Activated CD4-positive, alpha-beta T cell treated with anti-CD3 and anti-CD28 coated beads for 24 hours (primary cell): Measurements from ENCODE around the gene FBXW9.
"Not testable (repeated sequence)": the region's sequence is repeated elsewhere in the genome, so short reads cannot be mapped to it uniquely, and the experiment has no call there.

Source experiments
- DNase-seq, 2 donors: peaks; one replicate each; pipeline ENCODE4 v3.0.0-alpha.2; 2020; ENCODE audit warnings: low read depth in 2 of 2

Gene FBXW9

GRCh38 chr19:12696366-12697335, at the start of gene FBXW9:
FBXW9 (minus strand) TSS chr19:12696631; CDS start chr19:12696581, 50 bp downstream.
- DNase-seq, result peak; percentile 95 to 99

- DNase-seq, result no peak
Observed at GRCh38 chr19:12745166-12745897, 48.9 kb upstream of the FBXW9 start.

DNA sequence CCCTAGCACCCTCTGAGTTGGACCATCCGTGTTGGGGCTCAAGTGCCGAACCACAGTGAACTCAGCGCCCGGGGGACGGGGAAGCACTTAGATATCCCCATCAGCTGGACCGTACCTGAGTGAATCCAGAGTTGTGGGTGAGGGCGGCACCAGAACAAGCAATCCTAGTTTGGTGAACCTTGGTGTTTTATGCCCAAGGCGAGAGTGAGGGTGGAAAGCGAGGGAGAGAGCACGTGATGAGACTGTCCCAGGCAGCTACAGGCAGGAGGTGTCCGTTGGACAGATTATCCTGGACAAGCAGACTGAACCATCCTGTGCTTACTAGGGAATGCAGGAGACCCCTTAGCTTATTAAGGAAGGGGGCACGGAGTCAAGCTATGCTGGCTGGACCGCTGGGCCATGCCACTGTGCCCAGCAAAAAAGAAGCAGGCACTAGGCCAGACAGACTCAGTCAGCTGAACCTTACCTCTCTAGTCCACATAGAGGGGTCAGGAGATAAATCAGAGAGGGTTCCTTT, 41.5 kb upstream of the FBXW9 start:
- no peak for DNase-seq

DNA sequence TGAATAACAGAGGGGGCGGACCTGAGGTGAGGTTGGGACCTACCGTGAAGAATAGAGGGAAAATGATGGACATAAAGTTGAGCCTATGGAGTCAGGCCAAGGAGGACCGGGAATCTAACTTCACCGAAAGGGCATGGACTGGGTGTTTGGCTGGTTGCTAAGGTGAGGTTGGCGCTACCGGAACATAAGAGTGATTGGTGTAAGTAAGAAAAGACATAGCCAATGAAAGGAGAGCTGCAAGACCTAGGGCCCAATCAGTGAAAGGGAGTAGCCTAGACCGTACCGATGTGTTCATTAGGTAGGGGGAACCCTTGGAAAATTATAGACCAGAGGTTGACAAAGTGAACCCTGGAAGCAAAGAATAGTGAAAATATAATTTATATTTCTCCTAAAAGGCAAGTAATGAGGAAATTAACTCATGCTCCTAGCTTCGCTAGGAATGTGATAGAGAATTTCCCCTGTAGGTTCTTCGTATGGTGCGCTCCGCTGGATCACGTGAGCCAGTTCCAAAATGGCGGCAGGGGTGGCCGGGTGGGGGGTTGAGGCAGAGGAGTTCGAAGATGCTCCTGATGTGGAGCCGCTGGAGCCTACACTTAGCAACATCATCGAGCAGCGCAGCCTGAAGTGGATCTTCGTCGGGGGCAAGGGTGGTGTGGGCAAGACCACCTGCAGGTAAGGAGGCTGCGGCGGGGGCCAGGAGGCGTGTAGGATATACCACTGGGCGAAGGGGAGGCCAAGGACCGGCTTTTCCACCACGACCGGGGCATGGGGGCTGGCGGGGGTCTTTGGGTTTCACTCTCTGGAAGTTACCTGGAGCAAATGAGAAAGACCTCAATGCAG, 40.8 kb upstream of the FBXW9 start, which contains the start of gene GET3:
TSS of gene GET3 (plus strand) at position 503 of the 840 bp plus-strand sequence. CDS start at position 512, 9 bp downstream.
- DNase-seq, result peak; percentile 59 to 60

DNA sequence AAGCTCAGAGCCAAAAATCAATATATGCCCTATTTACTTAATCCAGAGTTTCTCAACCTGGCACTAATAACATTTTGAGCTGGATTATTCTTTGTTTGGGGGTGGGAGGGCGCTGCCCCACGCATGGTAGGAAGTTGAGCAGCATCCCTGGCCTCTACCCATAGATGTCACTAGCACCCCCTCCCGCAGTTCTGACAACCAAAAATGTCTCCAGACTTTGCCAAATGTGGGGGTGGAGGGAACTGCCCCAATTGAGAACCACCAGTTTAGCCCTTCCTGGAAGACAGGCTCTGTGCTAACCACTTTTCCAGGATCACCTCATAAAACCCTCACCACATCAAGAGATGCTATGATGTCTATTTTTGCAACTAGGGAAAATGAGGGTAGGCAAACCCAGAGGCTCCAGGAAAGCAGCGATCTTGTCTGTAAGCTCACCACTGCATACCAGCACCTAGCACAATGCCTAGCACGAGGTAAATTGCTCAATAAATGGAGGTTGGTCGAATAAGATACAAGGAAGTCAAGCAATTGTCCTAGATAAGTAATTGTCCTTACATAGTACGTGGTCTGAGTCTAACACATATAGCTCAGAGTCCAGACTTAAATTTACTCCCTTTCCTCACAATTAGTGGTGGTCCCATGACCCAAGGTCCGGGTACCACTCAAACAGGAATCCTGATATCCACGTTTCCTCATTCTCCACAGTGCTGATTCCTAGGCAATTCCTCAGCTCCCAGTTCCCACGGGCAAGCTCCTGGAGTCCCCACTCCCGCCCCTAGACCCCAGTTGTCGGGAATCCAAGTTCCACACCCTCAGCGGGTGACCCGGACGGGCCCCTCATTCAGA, 37.2 kb upstream of the FBXW9 start:
- peak; percentile 39 to 45 for DNase-seq

GRCh38 chr19:12731337-12731736, 34.9 kb upstream of the FBXW9 start:
- DNase-seq, result no peak

DNA sequence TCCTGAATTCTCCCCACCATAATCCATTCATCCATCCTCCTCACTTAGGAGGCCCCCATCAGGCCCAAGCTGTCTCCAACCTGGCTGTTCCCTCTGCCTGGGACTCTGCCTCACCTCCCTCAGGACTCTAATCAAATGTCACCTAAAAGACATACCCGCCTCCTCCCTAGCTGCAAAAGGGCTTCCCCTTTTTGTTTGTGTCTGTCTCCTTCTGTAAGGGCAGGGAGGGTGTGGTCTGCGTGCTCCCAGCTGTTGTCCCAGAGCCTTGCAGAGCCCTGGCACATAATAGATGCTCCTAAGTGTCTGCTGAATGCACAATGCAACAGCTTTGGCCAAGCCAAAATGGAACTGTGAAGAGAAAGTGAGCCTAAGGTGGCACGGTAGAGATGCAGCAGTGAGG, 33.6 kb upstream of the FBXW9 start:
- no peak for DNase-seq

DNA sequence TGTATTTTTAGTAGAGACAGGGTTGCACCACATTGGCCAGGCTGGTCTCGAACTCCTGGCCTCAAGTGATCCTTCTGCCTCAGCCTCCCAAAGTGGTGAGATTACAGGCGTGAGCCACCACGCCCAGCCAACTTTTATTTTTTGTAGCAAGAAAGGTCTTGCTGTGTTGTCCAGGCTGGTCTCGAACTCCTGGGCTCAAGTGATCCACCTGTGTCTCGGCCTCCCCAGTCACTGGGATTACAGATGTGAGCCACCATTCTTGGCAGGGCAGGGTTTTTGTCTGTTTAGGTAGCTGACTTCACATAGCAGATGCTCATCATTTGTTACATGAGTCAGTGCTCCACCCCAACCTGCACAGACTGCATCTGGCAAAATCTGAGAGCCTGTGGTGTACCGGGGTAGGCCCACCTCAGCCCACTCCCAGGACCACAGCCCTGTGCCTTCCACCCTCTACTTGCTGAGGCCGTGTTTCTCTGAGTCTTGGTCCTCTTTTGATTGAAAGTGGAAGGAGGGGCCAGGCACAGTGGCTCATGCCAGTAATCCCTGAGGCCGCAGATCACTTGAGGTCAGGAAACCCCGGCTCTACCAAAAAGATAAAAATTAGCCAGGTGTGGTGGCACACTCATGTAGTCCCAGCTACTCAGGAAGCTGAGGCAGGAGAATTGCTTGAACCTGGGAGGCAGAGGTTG, 31.5 kb upstream of the FBXW9 start:
- DNase-seq, result no peak

DNA sequence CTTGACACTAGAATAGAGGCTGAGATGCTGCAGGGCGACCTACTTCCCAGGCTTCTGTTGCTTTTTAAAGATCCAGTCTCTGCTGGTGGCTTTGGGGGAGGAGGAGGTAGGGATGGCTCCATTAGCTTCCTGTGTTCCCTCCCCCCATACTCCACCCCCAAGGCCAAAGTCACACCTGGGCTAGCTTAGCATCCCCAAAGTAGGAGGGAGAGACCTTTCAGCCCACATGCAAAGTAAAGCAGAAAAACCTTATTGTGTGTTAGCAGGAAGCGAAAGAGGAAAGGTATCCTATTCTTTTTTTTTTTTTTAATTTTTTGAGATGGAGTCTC, 30.5 kb upstream of the FBXW9 start:
- no peak for DNase-seq

GRCh38 chr19:12725612-12726011, 29.2 kb upstream of the FBXW9 start:
- DNase-seq, result not testable (repeated sequence)

DNA sequence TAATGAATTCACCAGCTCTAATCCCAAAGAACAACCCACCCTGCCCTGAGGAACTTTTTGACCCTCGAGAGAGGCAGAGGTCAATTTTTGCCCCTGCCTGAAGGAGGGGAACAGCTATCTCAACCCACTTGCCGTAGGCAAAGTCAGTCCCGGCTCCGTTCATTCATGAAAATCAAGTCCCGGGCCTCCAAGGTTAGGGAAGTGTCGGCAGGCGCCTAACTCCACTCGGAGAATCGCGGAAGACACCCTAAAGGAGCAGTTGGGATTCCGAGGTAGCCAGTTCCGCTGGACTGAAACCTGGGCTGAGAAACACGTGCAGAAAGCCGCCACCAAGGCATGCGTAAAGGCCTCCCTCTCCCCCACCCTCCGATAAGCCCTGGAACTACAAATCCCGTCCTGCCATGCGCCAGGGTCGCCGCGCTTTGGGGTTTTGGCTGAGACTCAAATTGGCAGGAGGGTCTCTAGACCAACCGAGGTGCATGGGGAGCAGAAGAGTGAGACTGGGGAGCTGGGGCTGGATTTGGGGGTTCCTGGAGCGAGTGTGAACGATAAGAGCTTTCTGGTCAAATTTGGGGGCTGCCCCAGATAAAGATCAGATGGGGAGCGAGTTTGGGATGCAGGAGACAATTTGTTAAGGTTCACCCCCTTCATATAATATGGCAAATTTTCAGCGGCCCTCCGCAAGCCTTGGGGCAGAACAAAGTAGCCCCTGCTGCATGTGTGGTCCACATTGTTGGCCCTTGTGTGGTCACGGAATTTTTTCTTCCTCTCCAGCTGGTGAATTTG, 27.4 kb upstream of the FBXW9 start, which contains the start of gene TNPO2:
TSS of gene TNPO2 (minus strand) at position 292 of the 786 bp plus-strand sequence. CDS start 2,955 bp downstream, outside the sequence.
- peak; percentile 58 to 69 for DNase-seq

- DNase-seq, result no peak
Observed at GRCh38 chr19:12723381-12723640, 26.9 kb upstream of the FBXW9 start.

GRCh38 chr19:12722566-12723380, 26.3 kb upstream of the FBXW9 start:
- peak; percentile 83 to 87 for DNase-seq

DNA sequence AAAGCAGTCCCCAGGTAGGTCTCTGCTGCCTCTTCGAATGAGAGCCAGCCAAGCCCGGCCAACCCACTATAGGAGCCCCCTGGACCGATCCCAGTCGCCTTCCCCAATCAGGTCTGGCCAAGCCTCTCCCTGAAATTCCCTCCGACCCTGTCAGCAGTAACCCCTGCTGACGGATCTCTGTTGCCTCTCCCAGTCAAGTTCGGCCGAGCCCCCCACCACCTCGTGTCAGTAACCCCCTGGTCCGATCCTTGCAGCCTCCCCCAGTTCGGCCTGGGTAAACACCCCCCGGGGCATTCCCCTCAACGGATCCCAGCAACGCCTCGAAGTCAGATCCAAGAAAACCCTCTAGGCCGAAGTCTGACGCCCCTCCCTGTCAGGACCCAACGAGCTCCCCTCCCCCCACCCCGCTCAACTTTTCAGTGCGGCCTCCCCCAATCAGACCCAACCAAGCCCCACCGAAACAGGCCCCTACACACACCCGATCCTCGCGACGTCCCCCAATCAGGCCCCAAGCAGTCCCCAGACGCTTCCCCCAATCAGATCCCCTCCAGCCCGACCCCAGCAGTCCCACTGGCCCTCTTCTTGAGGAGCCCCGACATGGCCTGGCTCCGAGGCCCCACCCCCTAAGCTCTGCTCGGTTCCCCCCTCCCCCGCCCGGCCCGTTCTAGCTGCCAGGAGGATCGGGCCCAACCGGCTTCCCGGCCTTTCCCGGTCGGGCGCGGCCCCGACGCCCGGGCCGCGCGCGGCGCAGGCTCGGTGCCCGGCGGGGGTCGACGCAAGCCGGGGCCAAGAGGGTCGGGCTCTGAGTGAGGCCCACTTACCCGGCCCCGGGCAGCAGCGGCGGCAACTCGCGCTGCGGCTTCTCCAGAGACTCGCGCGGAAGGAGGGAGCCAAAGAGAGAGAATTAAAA, 25.5 kb upstream of the FBXW9 start:
- DNase-seq, result no peak

DNA sequence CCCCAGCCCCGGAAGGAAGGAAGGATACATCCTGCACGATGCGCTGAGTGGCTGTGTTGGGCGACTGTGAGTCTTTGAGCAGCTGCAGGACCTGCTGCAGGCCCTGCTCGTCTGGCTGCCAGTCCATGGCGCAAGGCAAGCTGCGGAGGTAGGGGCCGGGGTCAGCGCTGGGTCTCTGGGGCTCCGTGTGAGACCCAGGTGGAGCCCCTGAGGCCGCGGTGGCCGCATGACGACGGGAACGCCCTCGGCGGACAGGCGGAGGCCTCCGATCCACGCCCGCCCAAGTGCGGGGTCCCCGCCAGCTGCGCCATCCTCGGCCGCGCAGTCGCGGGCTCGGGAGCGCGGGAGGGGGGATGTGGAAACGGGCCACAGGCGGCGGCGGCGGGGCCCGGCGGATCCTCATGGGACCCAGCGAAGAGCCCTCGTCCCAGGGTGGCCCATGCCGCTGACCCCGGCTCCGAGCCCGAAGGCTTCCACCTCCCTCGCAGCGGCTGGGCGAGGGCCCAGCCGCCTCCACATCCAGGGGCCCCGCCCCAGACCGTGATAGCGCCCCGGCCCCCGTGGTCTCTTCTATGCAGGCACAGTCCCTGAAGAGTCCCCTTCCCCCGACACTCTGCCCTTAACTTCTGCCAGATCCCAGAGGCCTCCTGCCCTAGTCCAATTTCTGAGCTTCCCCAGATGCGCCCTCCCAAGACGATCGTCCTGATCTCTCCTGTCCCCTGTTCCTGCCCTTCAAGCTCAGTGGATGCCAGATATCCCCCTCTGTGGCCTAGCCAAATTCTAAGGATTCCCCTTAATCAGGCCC, 24.6 kb upstream of the FBXW9 start:
- no peak for DNase-seq

GRCh38 chr19:12720296-12720695, 23.9 kb upstream of the FBXW9 start:
- no peak for DNase-seq

GRCh38 chr19:12715929-12716328, 19.5 kb upstream of the FBXW9 start:
- no peak for DNase-seq
